HepG2 (cell line): ENCODE data around the gene MCFD2.
"Not testable (repeated sequence)": the region's sequence is repeated elsewhere in the genome, so short reads cannot be mapped to it uniquely, and the experiment has no call there.

Source experiments
- ATF2 ChIP-seq: sonication (generic); formaldehyde crosslinking; IDR thresholded peaks from 2 replicates; pipeline ENCODE4 v1.4.0; 2020; ENCODE audit warnings: missing genetic modification reagents
- DMAP1 ChIP-seq: IDR thresholded peaks from 2 replicates; pipeline ENCODE4 v1.6.1; 2016
- GTF3A ChIP-seq: sonication (generic); formaldehyde crosslinking; conservative IDR thresholded peaks from 2 replicates; pipeline ENCODE4 v1.4.0; 2020; ENCODE audit warnings: mild to moderate bottlenecking, missing genetic modification reagents
- POLR2AphosphoS5 ChIP-seq: IDR thresholded peaks from 2 replicates; pipeline ENCODE4 v1.6.1; 2012; ENCODE audit warnings: low read depth, low read length
- REST ChIP-seq, 2 experiments: IDR thresholded peaks; 2 replicates each; pipeline ENCODE4 v1.6.1; 2011 to 2012; ENCODE audit warnings: low read length in 2 of 2, borderline replicate concordance in 1 of 2, low read depth in 1 of 2, mild to moderate bottlenecking in 1 of 2, moderate library complexity in 1 of 2
- SMARCC2 ChIP-seq: fragments of 450-650 bp; IDR thresholded peaks from 2 replicates; pipeline ENCODE4 v1.6.1; 2017; ENCODE audit warnings: antibody characterized with exemption, mild to moderate bottlenecking
- ZNF292 ChIP-seq: sonication (generic); formaldehyde crosslinking; IDR thresholded peaks from 2 replicates; pipeline ENCODE4 v1.8.1; 2022; ENCODE audit warnings: mild to moderate bottlenecking, low read depth, missing genetic modification reagents, borderline replicate concordance
- ZNF639 ChIP-seq: conservative IDR thresholded peaks from 2 replicates; pipeline ENCODE4 v1.6.1; 2018; ENCODE audit warnings: missing genetic modification reagents

- TF ChIP-seq REST (IDR thresholded peaks at IDR 0.05; ENCODE audit: borderline replicate concordance in 1 of 2, low read depth in 1 of 2, low read length in 2 of 2); POLR2AphosphoS5; ATF2 (CRISPR knock-in tag); SMARCC2; ZNF292 (CRISPR knock-in tag); DMAP1 (CRISPR knock-in tag); ZNF639 (CRISPR knock-in tag); GTF3A (CRISPR knock-in tag): not testable (repeated sequence)
Measured at GRCh38 chr2:46904908-46905678, 10.5 kb downstream of the MCFD2 start.
